ENCODE results near the gene RABGEF1. TPM values are rescaled to one million over a fixed set of nuclear protein-coding genes. Genes with fewer than 3 reads are reported as not detected.
"Not testable (repeated sequence)": the region's sequence is repeated elsewhere in the genome, so short reads cannot be mapped to it uniquely, and the experiment has no call there.

Gene RABGEF1
- total RNA-seq, 1 experiment from 2014 or later: 27.3 TPM

- in situ Hi-C loops (cut with HindIII; ENCODE audit: low pct_unique_long_range_greater_than_20kb, low sequenced_read_pairs): no loop called here
- ChIA-PET POLR2A (interaction anchor here (0.6 kb wide), 1 partner anchor 21 kb away, joined by 7 read pairs; no protein-coding TSS in a partner anchor), CTCF (no interaction called here)
- Histone ChIP-seq H3K27me3 (ENCODE audit: control insufficient read depth, insufficient read depth, low read length) (no peaks in the 10 kb centered on the region), H3K9me3 (ENCODE audit: control insufficient read depth, insufficient read depth, low read depth, low read length) (peaks cover 8% of the 10 kb centered on the region; the same call in 1 of the 2 replicates), H3K4me1 (ENCODE audit: control insufficient read depth, insufficient read depth, low read length) (no peaks in the 10 kb centered on the region), H3K27ac (ENCODE audit: low read length) (no peak overlapping the region), H3K4me3 (ENCODE audit: low read depth in 2 of 2, low read length in 2 of 2) (no peak overlapping the region), H3K36me3 (ENCODE audit: control insufficient read depth, insufficient read depth, low read length) (no peaks in the 10 kb centered on the region)
- DNase-seq (ENCODE audit: low read depth, low spot score): no peak
- ATAC-seq: no peak
- no TSS peak for BruUV-seq (replicated peaks)
- intact Hi-C loops (cut with micrococcal nuclease; ENCODE audit: unreplicated experiment): no loop called here
- TF ChIP-seq POLR2AphosphoS5 (IDR thresholded peaks at IDR 0.05; ENCODE audit: low read depth, low read length) (no peak), TCF7L2 (IDR thresholded peaks at IDR 0.05; ENCODE audit: low read depth, low read length) (no peak), SIN3A (IDR thresholded peaks at IDR 0.05; ENCODE audit: borderline replicate concordance, insufficient read depth, low read depth, low read length) (no peak), CTCF (IDR thresholded peaks at IDR 0.05) (no peak)
Observed at GRCh38 chr7:66713687-66714086, 26.8 kb upstream of the RABGEF1 start.

GRCh38 chr7:66716634-66717033, 23.9 kb upstream of the RABGEF1 start:
- H3K27me3 ChIP-seq (ENCODE audit: control insufficient read depth, insufficient read depth, low read length); H3K27ac ChIP-seq (ENCODE audit: low read length); H3K4me1 ChIP-seq (ENCODE audit: control insufficient read depth, insufficient read depth, low read length); DNase-seq (ENCODE audit: low read depth, low spot score); H3K36me3 ChIP-seq (ENCODE audit: control insufficient read depth, insufficient read depth, low read length); BruUV-seq (replicated peaks); POLR2A ChIA-PET; in situ Hi-C loops (cut with HindIII; ENCODE audit: low pct_unique_long_range_greater_than_20kb, low sequenced_read_pairs); H3K9me3 ChIP-seq (ENCODE audit: control insufficient read depth, insufficient read depth, low read depth, low read length); CTCF ChIA-PET; H3K4me3 ChIP-seq (ENCODE audit: low read depth in 2 of 2, low read length in 2 of 2); ATAC-seq; intact Hi-C loops (cut with micrococcal nuclease; ENCODE audit: unreplicated experiment): not testable (repeated sequence)

GRCh38 chr7:66720561-66720960, 20.0 kb upstream of the RABGEF1 start:
- DNase-seq (ENCODE audit: low read depth, low spot score) (no peak), ATAC-seq (no peak)
- in situ Hi-C loops (cut with HindIII; ENCODE audit: low pct_unique_long_range_greater_than_20kb, low sequenced_read_pairs): no loop called here
- Histone ChIP-seq H3K27ac (ENCODE audit: low read length) (no peak overlapping the region), H3K27me3 (ENCODE audit: control insufficient read depth, insufficient read depth, low read length) (no peaks in the 10 kb centered on the region), H3K9me3 (ENCODE audit: control insufficient read depth, insufficient read depth, low read depth, low read length) (peaks cover 8% of the 10 kb centered on the region), H3K36me3 (ENCODE audit: control insufficient read depth, insufficient read depth, low read length) (no peaks in the 10 kb centered on the region), H3K4me1 (ENCODE audit: control insufficient read depth, insufficient read depth, low read length) (no peaks in the 10 kb centered on the region), H3K4me3 (ENCODE audit: low read depth in 2 of 2, low read length in 2 of 2) (no peak overlapping the region)
- TF ChIP-seq SIN3A (IDR thresholded peaks at IDR 0.05; ENCODE audit: borderline replicate concordance, insufficient read depth, low read depth, low read length) (no peak), TCF7L2 (IDR thresholded peaks at IDR 0.05; ENCODE audit: low read depth, low read length) (no peak), CTCF (IDR thresholded peaks at IDR 0.05) (no peak), POLR2AphosphoS5 (IDR thresholded peaks at IDR 0.05; ENCODE audit: low read depth, low read length) (no peak), REST (IDR thresholded peaks at IDR 0.05; ENCODE audit: insufficient read depth in 1 of 2, low read depth in 2 of 2, low read length in 1 of 2) (no peak)
- CTCF ChIA-PET: interaction anchor here (0.6 kb wide), 2 partner anchors 19 to 66 kb away, joined by 4 to 5 read pairs; no protein-coding TSS in a partner anchor
- POLR2A ChIA-PET: no interaction called here
- intact Hi-C loops (cut with micrococcal nuclease; ENCODE audit: unreplicated experiment): no loop called here
- BruUV-seq (replicated peaks): no TSS peak

Measured in Panc1 (cell line).